Mesendoderm (in vitro differentiated cells): ENCODE results near the gene CNOT9.

Experiments used
- DNase-seq: peaks from one replicate; pipeline ENCODE4 v3.0.0; 2013
- H2AK5ac ChIP-seq: 2 replicates; pipeline ENCODE4 v1.6.1; 2013; ENCODE audit warnings: low read length, inconsistent platforms
- H2BK120ac ChIP-seq: 2 replicates; pipeline ENCODE4 v1.6.1; 2013; ENCODE audit warnings: low read depth, mild to moderate bottlenecking, low read length, moderate library complexity, mixed read lengths
- H2BK15ac ChIP-seq: replicated peaks from 2 replicates; pipeline ENCODE4 v1.6.1; 2013; ENCODE audit warnings: low read depth, mild to moderate bottlenecking, moderate library complexity
- H2BK5ac ChIP-seq: 2 replicates; pipeline ENCODE4 v1.6.1; 2013; ENCODE audit warnings: low read length, inconsistent platforms
- H3K18ac ChIP-seq: 2 replicates; pipeline ENCODE4 v1.6.1; 2013; ENCODE audit warnings: mild to moderate bottlenecking, low read length, mixed read lengths
- H3K23ac ChIP-seq: one replicate; pipeline ENCODE4 v1.6.1; 2013; ENCODE audit warnings: low read length
- H3K27ac ChIP-seq: 2 replicates; pipeline ENCODE4 v1.5.1; 2013; ENCODE audit warnings: low read depth, mild to moderate bottlenecking, inconsistent platforms, low read length, moderate library complexity
- H3K27me3 ChIP-seq: 2 replicates; pipeline ENCODE4 v1.6.1; 2013; ENCODE audit warnings: low read length, control low read depth, mild to moderate bottlenecking, inconsistent platforms; ENCODE audit not compliant: insufficient read depth, poor library complexity
- H3K36me3 ChIP-seq: 2 replicates; pipeline ENCODE4 v1.6.1; 2013; ENCODE audit warnings: low read length, inconsistent platforms; ENCODE audit not compliant: control insufficient read depth, insufficient read depth
- H3K4ac ChIP-seq: one replicate; pipeline ENCODE4 v1.6.1; 2013; ENCODE audit warnings: low read depth, mild to moderate bottlenecking, low read length, moderate library complexity
- H3K4me1 ChIP-seq: 2 replicates; pipeline ENCODE4 v1.6.1; 2013; ENCODE audit warnings: low read depth, low read length, inconsistent platforms; ENCODE audit not compliant: control insufficient read depth
- H3K4me2 ChIP-seq: 2 replicates; pipeline ENCODE4 v1.6.1; 2013; ENCODE audit warnings: low read length
- H3K4me3 ChIP-seq: 2 replicates; pipeline ENCODE4 v1.5.1; 2013; ENCODE audit warnings: mild to moderate bottlenecking, low read length
- H3K56ac ChIP-seq: one replicate; pipeline ENCODE4 v1.6.1; 2013; ENCODE audit warnings: low read length
- H3K79me1 ChIP-seq: 2 replicates; pipeline ENCODE4 v1.6.1; 2013; ENCODE audit warnings: low read length, inconsistent platforms
- H3K79me2 ChIP-seq: 2 replicates; pipeline ENCODE4 v1.6.1; 2013; ENCODE audit warnings: mild to moderate bottlenecking, low read length; ENCODE audit not compliant: control insufficient read depth, insufficient read depth
- H3K9ac ChIP-seq: 2 replicates; pipeline ENCODE4 v1.6.1; 2013; ENCODE audit warnings: low read length, inconsistent platforms
- H4K5ac ChIP-seq: one replicate; pipeline ENCODE4 v1.6.1; 2013; ENCODE audit warnings: low read length
- H4K8ac ChIP-seq: one replicate; pipeline ENCODE4 v1.6.1; 2013; ENCODE audit warnings: low read depth, mild to moderate bottlenecking, control low read depth, low read length, moderate library complexity
- WGBS: extraction: QIAGEN DNeasy Blood & Tissue Kit; methylation state at CpG from one replicate; pipeline ENCODE4 v1.1.7; 2013; ENCODE audit warnings: low lambda C conversion rate, missing lambda C conversion rate; ENCODE audit not compliant: insufficient coverage; ENCODE audit errors: extremely low coverage; 5-methylcytosine and 5-hydroxymethylcytosine counted together

CNOT9 gene

DNA sequence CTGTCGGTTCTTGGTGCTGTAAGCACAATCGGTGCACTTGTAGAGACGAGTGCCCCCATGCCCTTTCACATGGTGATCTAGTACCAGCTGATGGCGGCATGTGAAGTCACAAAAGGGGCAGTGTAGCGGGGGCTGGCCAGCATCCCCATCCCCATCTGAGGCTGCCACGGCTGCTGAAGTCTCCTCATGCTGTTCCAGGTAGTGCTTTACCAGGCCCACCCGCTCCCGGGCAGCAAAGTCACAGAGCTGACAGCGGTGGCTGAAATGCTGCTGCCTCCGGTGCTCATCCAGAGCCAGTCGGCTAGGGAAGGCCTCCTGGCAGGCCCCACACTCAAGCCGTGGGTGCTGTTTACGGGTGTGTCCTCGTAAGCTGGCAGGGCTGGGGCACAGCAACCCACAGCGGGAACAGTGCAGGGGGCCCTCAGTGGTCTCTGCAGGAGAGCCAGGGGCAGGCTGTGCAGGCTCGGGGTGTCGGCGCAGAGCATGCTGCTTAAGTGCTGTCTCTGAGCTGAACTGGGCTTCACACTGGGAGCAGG is 73.5 kb downstream of the CNOT9 start:
- WGBS = no CpG with 5 or more reads among the region's 18 CpGs
- peaks cover 35% of the 10 kb centered on the region for H3K36me3 ChIP-seq
- no peak overlapping the region for H3K4me2 ChIP-seq
- H3K4me3 ChIP-seq = no peak overlapping the region
- H3K4me1 ChIP-seq = no peaks in the 10 kb centered on the region
- no peak for DNase-seq
- no peak overlapping the region for H3K4ac ChIP-seq
- H3K79me2 ChIP-seq = no peaks in the 10 kb centered on the region
- H3K79me1 ChIP-seq = no peaks in the 10 kb centered on the region
- H2BK15ac ChIP-seq = no peak overlapping the region
- no peaks in the 10 kb centered on the region for H3K27me3 ChIP-seq
- no peak overlapping the region for H3K9ac ChIP-seq
- no peak overlapping the region for H2BK5ac ChIP-seq
- H4K5ac ChIP-seq = no peak overlapping the region
- no peak overlapping the region for H3K56ac ChIP-seq
- no peak overlapping the region for H3K23ac ChIP-seq
- H4K8ac ChIP-seq = no peak overlapping the region
- no peak overlapping the region for H2BK120ac ChIP-seq
- H3K18ac ChIP-seq = no peak overlapping the region
- no peak overlapping the region for H2AK5ac ChIP-seq
- H3K27ac ChIP-seq = no peak overlapping the region

DNA sequence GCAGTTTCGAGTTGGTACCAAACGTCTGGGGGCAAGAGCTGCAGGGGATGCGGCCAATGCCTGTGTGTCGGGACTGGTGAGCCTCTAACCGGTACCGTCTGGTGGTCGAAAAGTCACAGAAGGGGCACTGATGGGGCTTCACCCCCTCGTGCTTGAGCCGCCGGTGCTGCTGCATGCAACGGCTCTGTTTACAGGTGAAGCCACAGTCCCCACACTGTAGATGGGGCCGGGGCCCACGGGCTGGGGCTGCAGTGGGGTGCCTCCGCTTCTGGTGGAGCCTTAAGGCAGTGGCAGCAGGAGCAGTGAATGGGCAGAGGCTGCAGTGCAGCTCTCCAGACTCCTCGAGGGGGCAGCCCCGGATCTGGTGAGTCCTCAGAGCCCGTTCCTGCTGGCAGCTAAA is 74.1 kb downstream of the CNOT9 start:
- DNase-seq = no peak
- H2BK15ac ChIP-seq = no peak overlapping the region
- peaks cover 35% of the 10 kb centered on the region for H3K36me3 ChIP-seq
- H4K5ac ChIP-seq = no peak overlapping the region
- no peaks in the 10 kb centered on the region for H3K27me3 ChIP-seq
- no peak overlapping the region for H4K8ac ChIP-seq
- H2AK5ac ChIP-seq = no peak overlapping the region
- H3K4me3 ChIP-seq = no peak overlapping the region
- no peak overlapping the region for H3K23ac ChIP-seq
- H3K79me2 ChIP-seq = no peaks in the 10 kb centered on the region
- no peak overlapping the region for H3K4me2 ChIP-seq
- H3K27ac ChIP-seq = no peak overlapping the region
- no peak overlapping the region for H2BK120ac ChIP-seq
- H3K79me1 ChIP-seq = no peaks in the 10 kb centered on the region
- no peak overlapping the region for H3K9ac ChIP-seq
- no peak overlapping the region for H3K56ac ChIP-seq
- no peak overlapping the region for H3K18ac ChIP-seq
- no peak overlapping the region for H2BK5ac ChIP-seq
- H3K4me1 ChIP-seq = no peaks in the 10 kb centered on the region
- WGBS = no CpG with 5 or more reads among the region's 17 CpGs
- no peak overlapping the region for H3K4ac ChIP-seq

GRCh38 chr2:218643751-218644310 is 75.2 kb downstream of the CNOT9 start:
- no peaks in the 10 kb centered on the region for H3K79me2 ChIP-seq
- no peak overlapping the region for H3K4me2 ChIP-seq
- H2AK5ac ChIP-seq = no peak overlapping the region
- H3K27me3 ChIP-seq = no peaks in the 10 kb centered on the region
- H3K79me1 ChIP-seq = no peaks in the 10 kb centered on the region
- no peak overlapping the region for H2BK5ac ChIP-seq
- no peak overlapping the region for H4K5ac ChIP-seq
- no peak overlapping the region for H3K4ac ChIP-seq
- no peak for DNase-seq
- H3K18ac ChIP-seq = no peak overlapping the region
- H2BK120ac ChIP-seq = no peak overlapping the region
- no peak overlapping the region for H3K4me3 ChIP-seq
- no peak overlapping the region for H3K23ac ChIP-seq
- no peak overlapping the region for H4K8ac ChIP-seq
- no peaks in the 10 kb centered on the region for H3K4me1 ChIP-seq
- H3K56ac ChIP-seq = no peak overlapping the region
- H3K36me3 ChIP-seq = peaks cover 35% of the 10 kb centered on the region
- H3K9ac ChIP-seq = no peak overlapping the region
- H2BK15ac ChIP-seq = no peak overlapping the region
- no CpG with 5 or more reads among the region's 10 CpGs for WGBS
- no peak overlapping the region for H3K27ac ChIP-seq

DNA sequence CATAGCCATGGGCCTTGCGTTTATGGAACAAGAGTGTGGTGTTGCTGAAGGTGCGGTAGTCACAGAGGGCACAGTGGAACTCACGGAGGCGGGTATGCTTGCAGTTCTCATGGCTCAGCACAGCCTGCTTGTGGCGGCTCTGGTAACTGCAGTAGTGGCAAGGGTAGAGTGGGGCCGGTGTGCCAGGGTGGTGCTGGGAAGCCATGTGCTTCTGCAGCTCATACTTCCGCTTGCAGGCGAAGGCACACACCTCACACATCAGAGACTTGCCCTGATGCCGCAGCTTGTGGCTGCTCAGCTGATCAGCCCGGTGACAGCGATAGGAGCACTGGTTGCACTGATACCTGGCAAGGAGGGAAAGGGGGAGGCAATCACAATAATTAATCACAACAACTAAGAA is 76.1 kb downstream of the CNOT9 start:
- H3K27ac ChIP-seq = no peak overlapping the region
- H3K9ac ChIP-seq = no peak overlapping the region
- no peak for DNase-seq
- no peaks in the 10 kb centered on the region for H3K79me2 ChIP-seq
- no peaks in the 10 kb centered on the region for H3K27me3 ChIP-seq
- H2BK5ac ChIP-seq = no peak overlapping the region
- H4K8ac ChIP-seq = no peak overlapping the region
- H3K18ac ChIP-seq = no peak overlapping the region
- no peak overlapping the region for H2BK15ac ChIP-seq
- H3K23ac ChIP-seq = no peak overlapping the region
- H4K5ac ChIP-seq = no peak overlapping the region
- H3K79me1 ChIP-seq = no peaks in the 10 kb centered on the region
- H2BK120ac ChIP-seq = no peak overlapping the region
- H3K4me1 ChIP-seq = no peaks in the 10 kb centered on the region
- H3K4me3 ChIP-seq = no peak overlapping the region
- H3K4ac ChIP-seq = no peak overlapping the region
- peaks cover 32% of the 10 kb centered on the region for H3K36me3 ChIP-seq
- H3K4me2 ChIP-seq = no peak overlapping the region
- H2AK5ac ChIP-seq = no peak overlapping the region
- H3K56ac ChIP-seq = no peak overlapping the region
- WGBS = no CpG with 5 or more reads among the region's 11 CpGs

GRCh38 chr2:218645126-218645525 is 76.5 kb downstream of the CNOT9 start:
- Histone ChIP-seq H2BK120ac (no peak overlapping the region), H3K4me3 (no peak overlapping the region), H3K4ac (no peak overlapping the region), H4K5ac (no peak overlapping the region), H3K4me1 (no peaks in the 10 kb centered on the region), H3K27me3 (no peaks in the 10 kb centered on the region), H2AK5ac (no peak overlapping the region), H3K9ac (no peak overlapping the region), H3K79me1 (no peaks in the 10 kb centered on the region), H3K56ac (no peak overlapping the region), H2BK5ac (no peak overlapping the region), H3K27ac (no peak overlapping the region), H3K79me2 (no peaks in the 10 kb centered on the region), H3K36me3 (peaks cover 32% of the 10 kb centered on the region), H3K4me2 (no peak overlapping the region), H3K23ac (no peak overlapping the region), H2BK15ac (no peak overlapping the region), H4K8ac (no peak overlapping the region), H3K18ac (no peak overlapping the region)
- DNase-seq = no peak
- no CpG with 5 or more reads among the region's 1 CpG for WGBS
